ENCODE measurements around the gene NFIX. TPM values are rescaled to one million over a fixed set of nuclear protein-coding genes. Genes with fewer than 3 reads are reported as not detected.

The NFIX gene
- total and polyA plus RNA-seq, 2 donors (not counting 3 experiments of a cell fraction or from before 2014, with no cell fraction given), result 9.8 to 37.7 TPM

- ChIA-PET CTCF (interaction anchor here (0.5 to 2.5 kb wide), 11 partner anchors 17 to 176 kb away, joined by 3 to 23 read pairs (median 6); partner anchors contain the start of genes IER2, NACC1, STX10 and TRMT1), POLR2A (interaction anchor here (1.4 to 2.1 kb wide), 2 partner anchors 39 to 52 kb away, joined by 4 read pairs; no protein-coding TSS in a partner anchor)
- FAIRE-seq (peak; percentile 59), DNase-seq (ENCODE audit: low read depth, low spot score) (peak; percentile 51)
- H3K79me2 ChIP-seq (ENCODE audit: control insufficient read depth, insufficient read depth, low read length), result peaks cover 30% of the 10 kb centered on the region
- peak overlapping the region; percentile 89 for H3K27ac ChIP-seq (ENCODE audit: insufficient read depth, low read depth, low read length)
- BruUV-seq (replicated peaks), result no TSS peak
- H4K20me1 ChIP-seq (replicated peaks; ENCODE audit: control insufficient read depth, extremely low read depth, insufficient read depth, low read length), result no peaks in the 10 kb centered on the region
- peaks cover 2 to 3% of the 10 kb centered on the region in 2 experiments for H3K36me3 ChIP-seq (ENCODE audit: control insufficient read depth in 2 of 2, extremely low read depth in 1 of 2, insufficient read depth in 2 of 2, low read length in 2 of 2)
- intact Hi-C loops (cut with micrococcal nuclease), result loop anchor here (5.0 kb wide), 2 partner anchors 147 to 907 kb away; partner anchors contain the start of gene RFX1
- peaks cover 56% of the 10 kb centered on the region for H3K4me1 ChIP-seq (ENCODE audit: control insufficient read depth, extremely low read depth, insufficient read depth, low read length)
- H3K4me2 ChIP-seq (ENCODE audit: insufficient read depth, low read length), result peak overlapping the region; percentile 57
- TF ChIP-seq POLR2A (IDR thresholded peaks at IDR 0.05; ENCODE audit: low read depth, low read length) (no peak), FOS (IDR thresholded peaks at IDR 0.05; ENCODE audit: borderline replicate concordance, insufficient read depth, low read length) (no peak), MYC (IDR thresholded peaks at IDR 0.05; ENCODE audit: low read depth, low read length) (no peak)
- H3K9me1 ChIP-seq (replicated peaks; ENCODE audit: control insufficient read depth, extremely low read depth, insufficient read depth, low read length), result no peaks in the 10 kb centered on the region
- no peaks in the 10 kb centered on the region for H3K9me3 ChIP-seq (replicated peaks; ENCODE audit: control insufficient read depth, insufficient read depth, low read length)
- peak overlapping the region in 1 of 3 experiments; percentile 23 for H3K4me3 ChIP-seq (replicated peaks in 1 of 3; ENCODE audit: insufficient read depth in 1 of 3, low read depth in 1 of 3, low read length in 3 of 3)
- dilution Hi-C loops (cut with MboI; ENCODE audit: extremely low pct_ligation_motif_present, low sequenced_read_pairs), result no loop called here
- no peak overlapping the region for H2AFZ ChIP-seq (ENCODE audit: low read depth, low read length)
- H3K27me3 ChIP-seq (ENCODE audit: control insufficient read depth in 2 of 2, insufficient read depth in 2 of 2, low read length in 2 of 2), result no peaks in the 10 kb centered on the region
- peak overlapping the region; percentile 69 for H3K9ac ChIP-seq (replicated peaks; ENCODE audit: extremely low read depth, insufficient read depth, low read length)
These were observed 104.8 kb downstream of the NFIX start for GRCh38 chr19:13100031-13100588.

DNA sequence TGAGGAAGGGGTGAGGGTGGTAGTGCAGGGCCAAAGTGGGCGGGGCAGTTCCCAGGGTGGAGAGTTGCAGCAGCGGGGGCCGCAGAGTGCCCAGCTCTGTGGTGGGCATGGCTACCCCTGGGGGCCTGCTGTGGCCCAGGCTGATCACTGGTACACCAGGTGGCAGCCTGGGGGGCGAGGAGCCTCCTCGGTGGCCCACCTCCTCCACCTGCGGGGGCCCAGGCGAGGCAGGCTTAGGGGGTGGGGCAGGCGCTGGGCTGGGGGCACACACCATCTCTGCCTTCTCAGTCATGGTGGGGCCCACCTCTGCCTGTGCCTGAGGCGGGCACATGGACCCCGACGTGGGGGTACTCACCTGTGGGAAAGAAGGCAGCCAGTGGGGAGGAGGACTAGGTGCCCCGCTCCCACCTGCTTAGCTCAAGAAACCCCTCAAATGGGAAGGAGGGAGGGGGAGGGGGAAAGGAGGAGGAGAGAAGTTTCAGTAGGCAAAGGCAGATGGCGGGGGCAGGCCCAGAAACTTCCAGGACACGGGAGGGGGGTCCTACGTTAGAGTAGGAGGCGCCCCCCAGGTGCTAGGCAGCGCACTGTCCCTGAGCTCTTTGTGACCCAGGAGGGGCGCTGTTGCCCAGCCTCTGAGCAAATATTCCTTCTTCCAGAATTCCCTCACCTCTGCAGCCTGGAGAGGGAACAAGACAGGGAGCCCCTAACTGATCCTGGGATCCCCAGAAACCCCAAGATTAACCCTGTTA lies 105.7 kb downstream of the NFIX start:
- POLR2A ChIA-PET, result interaction anchor here (0.8 to 2.1 kb wide), 4 partner anchors 40 to 54 kb away, joined by 3 to 8 read pairs (median 4); no protein-coding TSS in a partner anchor
- DNase-seq (ENCODE audit: low read depth, low spot score), result peak; percentile 60
- no peaks in the 10 kb centered on the region for H3K9me1 ChIP-seq (replicated peaks; ENCODE audit: control insufficient read depth, extremely low read depth, insufficient read depth, low read length)
- CTCF ChIA-PET, result interaction anchor here (0.5 to 2.5 kb wide), 27 partner anchors 10 to 175 kb away, joined by 3 to 26 read pairs (median 4); partner anchors contain the start of genes IER2, NACC1, STX10 and TRMT1
- H3K27ac ChIP-seq (ENCODE audit: insufficient read depth, low read depth, low read length), result peak overlapping the region; percentile 76
- intact Hi-C loops (cut with micrococcal nuclease) (loop anchor here (1.0 to 5.0 kb wide), 3 partner anchors 146 to 906 kb away; partner anchors contain the start of gene RFX1), dilution Hi-C loops (cut with MboI; ENCODE audit: extremely low pct_ligation_motif_present, low sequenced_read_pairs) (no loop called here)
- peaks cover 50% of the 10 kb centered on the region for H3K4me1 ChIP-seq (ENCODE audit: control insufficient read depth, extremely low read depth, insufficient read depth, low read length)
- H4K20me1 ChIP-seq (replicated peaks; ENCODE audit: control insufficient read depth, extremely low read depth, insufficient read depth, low read length), result no peaks in the 10 kb centered on the region
- BruUV-seq (replicated peaks), result no TSS peak
- H3K4me2 ChIP-seq (ENCODE audit: insufficient read depth, low read length), result peak overlapping the region; percentile 96
- FAIRE-seq, result peak; percentile 58
- H2AFZ ChIP-seq (ENCODE audit: low read depth, low read length), result no peak overlapping the region
- H3K9ac ChIP-seq (replicated peaks; ENCODE audit: extremely low read depth, insufficient read depth, low read length), result peak overlapping the region; percentile 96
- no peaks in the 10 kb centered on the region for H3K27me3 ChIP-seq (ENCODE audit: control insufficient read depth in 2 of 2, insufficient read depth in 2 of 2, low read length in 2 of 2)
- no peak for TF ChIP-seq EZH2 (IDR thresholded peaks at IDR 0.05; ENCODE audit: borderline replicate concordance, low read depth, low read length, severe bottlenecking)
- TF ChIP-seq MYC (IDR thresholded peaks at IDR 0.05; ENCODE audit: low read depth, low read length), result no peak
- TF ChIP-seq, protein P1, sequence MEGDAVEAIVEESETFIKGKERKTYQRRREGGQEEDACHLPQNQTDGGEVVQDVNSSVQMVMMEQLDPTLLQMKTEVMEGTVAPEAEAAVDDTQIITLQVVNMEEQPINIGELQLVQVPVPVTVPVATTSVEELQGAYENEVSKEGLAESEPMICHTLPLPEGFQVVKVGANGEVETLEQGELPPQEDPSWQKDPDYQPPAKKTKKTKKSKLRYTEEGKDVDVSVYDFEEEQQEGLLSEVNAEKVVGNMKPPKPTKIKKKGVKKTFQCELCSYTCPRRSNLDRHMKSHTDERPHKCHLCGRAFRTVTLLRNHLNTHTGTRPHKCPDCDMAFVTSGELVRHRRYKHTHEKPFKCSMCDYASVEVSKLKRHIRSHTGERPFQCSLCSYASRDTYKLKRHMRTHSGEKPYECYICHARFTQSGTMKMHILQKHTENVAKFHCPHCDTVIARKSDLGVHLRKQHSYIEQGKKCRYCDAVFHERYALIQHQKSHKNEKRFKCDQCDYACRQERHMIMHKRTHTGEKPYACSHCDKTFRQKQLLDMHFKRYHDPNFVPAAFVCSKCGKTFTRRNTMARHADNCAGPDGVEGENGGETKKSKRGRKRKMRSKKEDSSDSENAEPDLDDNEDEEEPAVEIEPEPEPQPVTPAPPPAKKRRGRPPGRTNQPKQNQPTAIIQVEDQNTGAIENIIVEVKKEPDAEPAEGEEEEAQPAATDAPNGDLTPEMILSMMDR (IDR thresholded peaks at IDR 0.05; ENCODE audit: extremely low read depth in 1 of 2, insufficient read depth in 1 of 2, low read depth in 1 of 2, low read length in 2 of 2), result peak; percentile 53 to 79
- TF ChIP-seq POLR2A (IDR thresholded peaks at IDR 0.05; ENCODE audit: low read depth, low read length), result peak; percentile 51
- no peak for TF ChIP-seq FOS (IDR thresholded peaks at IDR 0.05; ENCODE audit: borderline replicate concordance, insufficient read depth, low read length)
- no peak for TF ChIP-seq MAX (IDR thresholded peaks at IDR 0.05; ENCODE audit: insufficient read depth, insufficient read length)
- TF ChIP-seq POLR2AphosphoS5 (IDR thresholded peaks at IDR 0.05; ENCODE audit: insufficient read depth, low read depth, low read length), result no peak
- TF ChIP-seq GATA2 (IDR thresholded peaks at IDR 0.05; ENCODE audit: insufficient read depth, insufficient read length, low read depth, low read length), result no peak
- no peak for TF ChIP-seq JUN (IDR thresholded peaks at IDR 0.05; ENCODE audit: borderline replicate concordance, insufficient read depth, insufficient read length, low read depth)
- H3K9me3 ChIP-seq (replicated peaks; ENCODE audit: control insufficient read depth, insufficient read depth, low read length), result no peaks in the 10 kb centered on the region
- peaks cover 2 to 3% of the 10 kb centered on the region in 2 experiments for H3K36me3 ChIP-seq (ENCODE audit: control insufficient read depth in 2 of 2, extremely low read depth in 1 of 2, insufficient read depth in 2 of 2, low read length in 2 of 2)
- H3K79me2 ChIP-seq (ENCODE audit: control insufficient read depth, insufficient read depth, low read length), result peaks cover 30% of the 10 kb centered on the region
- H3K4me3 ChIP-seq (replicated peaks in 1 of 3; ENCODE audit: insufficient read depth in 1 of 3, low read depth in 1 of 3, low read length in 3 of 3), result peak overlapping the region; percentile 63 to 95 (median 85)

Data from endothelial cell of umbilical vein (primary cell).